NCI-H146 treated with DMSO at 0.1 percent for 48 hours (cell line): ENCODE measurements around the gene DNAI1.

Source experiments
- DNase-seq: peaks from one replicate; lab custom pipeline; 2025; ENCODE audit not compliant: unreplicated experiment; lab: John Stamatoyannopoulos, UW

Gene DNAI1

GRCh38 chr9:34486572-34486971 lies 28.0 kb downstream of the DNAI1 start:
- DNase-seq, result no peak

DNA sequence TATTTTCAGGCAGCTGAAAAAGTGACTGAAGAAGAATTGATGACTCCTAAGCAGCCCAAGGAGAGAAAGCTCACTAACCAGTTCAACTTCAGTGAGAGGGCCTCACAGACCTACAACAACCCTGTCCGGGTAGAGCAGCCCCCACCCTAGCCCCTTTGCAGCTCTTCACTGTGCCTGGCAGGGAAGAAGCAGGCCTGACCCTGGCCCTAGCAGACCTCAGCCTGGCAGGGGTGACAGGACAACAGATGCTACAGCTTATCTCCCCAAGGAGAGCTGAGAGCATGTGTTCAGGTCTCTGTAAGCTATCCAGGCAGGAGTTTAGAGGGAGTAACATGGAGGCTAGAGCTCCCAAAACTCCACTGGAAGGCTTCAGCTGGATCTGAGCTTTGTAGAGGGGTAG lies 31.8 kb downstream of the DNAI1 start:
- no peak for DNase-seq

DNA sequence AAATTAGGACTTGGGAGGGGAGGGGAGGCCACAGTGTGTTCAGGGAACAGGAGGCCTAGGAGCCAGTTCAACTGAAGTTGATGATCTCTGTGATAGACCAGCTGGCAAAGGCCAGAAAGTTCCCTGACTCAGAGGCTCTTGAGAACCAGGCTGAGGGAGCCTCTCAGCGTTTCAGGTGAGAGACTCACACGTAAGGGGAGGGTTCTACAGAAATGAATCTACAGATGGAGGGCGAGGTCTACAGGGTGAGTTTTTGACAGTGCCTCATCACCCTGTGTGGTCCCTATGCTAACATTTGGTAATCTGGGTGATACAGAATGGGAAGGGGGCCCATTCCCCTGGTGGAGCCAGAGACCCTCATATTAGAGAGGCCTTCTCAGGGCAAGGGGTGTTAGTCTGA lies 32.2 kb downstream of the DNAI1 start:
- DNase-seq, result no peak

- no peak for DNase-seq
These were observed 33.0 kb downstream of the DNAI1 start for GRCh38 chr9:34491596-34491995.

GRCh38 chr9:34492051-34492450 lies 33.4 kb downstream of the DNAI1 start:
- no peak for DNase-seq

DNA sequence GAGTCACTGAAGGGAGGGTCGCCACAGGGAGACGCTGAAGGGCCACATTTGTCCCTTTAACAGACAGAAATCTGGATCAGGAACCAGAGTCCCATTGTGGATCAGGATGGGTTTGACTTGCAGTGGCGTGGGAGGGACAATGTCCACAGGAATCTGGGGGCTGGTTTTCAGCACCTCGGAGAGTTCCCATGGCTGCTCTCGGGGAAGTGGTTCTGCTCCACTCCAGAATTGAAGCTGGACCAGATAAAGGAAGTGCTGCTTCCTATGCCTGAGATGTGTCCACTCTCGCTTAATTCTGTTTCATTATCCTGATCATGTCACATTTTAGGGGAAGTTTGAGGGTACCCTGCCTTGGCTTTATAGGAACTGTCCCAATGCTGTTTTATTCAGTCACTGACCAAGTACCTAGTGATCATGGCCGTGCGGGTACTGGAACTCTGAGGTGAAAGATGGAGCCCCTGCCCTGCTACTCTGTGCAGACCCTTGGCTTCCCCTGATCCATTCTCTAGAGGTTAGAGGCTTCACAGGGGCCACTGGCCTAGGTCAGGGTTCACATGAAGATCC lies 35.4 kb downstream of the DNAI1 start:
- DNase-seq, result no peak

DNA sequence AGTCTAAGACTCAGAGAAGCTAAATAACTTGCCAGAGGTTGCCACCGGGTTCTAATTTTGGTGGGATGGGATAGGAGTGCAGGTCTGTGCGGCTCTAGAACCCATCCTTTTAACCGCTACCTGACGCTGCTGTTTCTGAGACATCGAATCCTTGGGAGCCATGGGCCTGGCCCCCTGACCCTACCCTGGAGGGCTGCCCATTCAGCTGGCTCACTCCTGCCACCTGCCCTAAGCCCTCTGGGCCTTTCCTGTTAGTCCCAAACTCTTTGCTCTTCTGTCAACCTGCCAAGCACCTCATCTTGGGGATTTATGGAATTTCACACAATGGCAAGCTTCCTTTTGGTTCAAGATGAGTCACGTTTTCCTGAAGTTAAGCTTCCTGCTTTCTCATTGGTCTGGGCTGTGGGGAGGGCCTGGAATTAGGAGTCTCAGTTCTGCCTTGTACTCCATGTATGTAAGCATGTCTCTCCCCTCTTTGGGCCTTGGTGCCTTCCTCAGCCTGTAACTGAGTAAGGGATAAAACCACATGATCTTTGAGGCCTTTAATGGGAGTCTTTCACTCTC lies 37.6 kb downstream of the DNAI1 start:
- no peak for DNase-seq

- DNase-seq, result no peak
These were observed 39.9 kb downstream of the DNAI1 start for GRCh38 chr9:34498553-34498952.

GRCh38 chr9:34499076-34499475 lies 40.5 kb downstream of the DNAI1 start:
- no peak for DNase-seq

DNA sequence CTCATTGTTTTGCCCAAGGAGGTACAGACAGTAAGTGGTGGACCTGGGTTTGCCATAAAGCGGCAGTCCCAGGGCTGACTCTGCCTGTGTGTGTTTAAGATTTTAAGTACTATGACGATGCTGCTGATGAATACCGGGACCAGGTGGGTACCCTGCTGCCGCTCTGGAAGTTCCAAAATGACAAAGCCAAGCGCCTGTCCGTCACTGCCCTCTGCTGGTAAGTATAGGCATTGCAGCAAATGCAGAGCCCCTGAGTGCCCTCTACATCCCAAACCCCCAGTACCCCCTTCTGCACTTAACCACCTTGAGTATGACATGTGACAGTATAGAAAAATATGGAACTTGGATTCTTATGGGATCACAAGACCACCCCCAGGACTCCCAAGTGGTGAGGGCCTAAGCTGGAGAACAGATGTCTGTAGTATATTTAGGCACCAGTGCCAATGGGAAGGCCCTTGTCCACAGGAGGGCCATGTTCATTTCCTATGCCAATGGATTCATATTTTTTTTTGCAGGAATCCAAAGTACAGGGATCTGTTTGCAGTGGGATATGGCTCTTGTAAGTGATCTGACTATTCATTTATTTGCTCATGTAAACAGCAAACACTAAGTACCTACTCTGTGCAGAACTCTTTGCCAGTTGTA lies 42.1 kb downstream of the DNAI1 start:
- peak; percentile 48 for DNase-seq

DNA sequence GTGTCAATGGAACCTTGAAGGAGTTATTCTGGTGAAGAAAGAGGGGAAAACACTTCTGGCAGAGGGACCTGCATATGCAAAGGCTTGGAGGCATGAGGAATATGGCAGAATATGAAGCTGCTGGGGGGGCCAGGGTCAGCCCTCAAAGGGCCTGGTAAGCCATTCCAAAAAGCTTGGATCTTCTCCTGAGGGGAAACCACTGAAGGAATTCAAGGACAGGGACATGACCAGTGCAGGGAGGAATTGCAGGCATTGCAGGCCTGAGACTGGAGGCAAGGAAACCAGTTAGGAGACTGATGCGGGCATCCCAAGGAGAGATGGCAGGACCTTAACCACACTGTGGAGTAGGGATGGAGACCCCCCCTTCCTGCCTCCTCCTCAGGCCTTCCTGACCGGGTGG lies 42.8 kb downstream of the DNAI1 start:
- no peak for DNase-seq

- DNase-seq, result no peak
These were observed 43.4 kb downstream of the DNAI1 start for GRCh38 chr9:34501889-34502425.

GRCh38 chr9:34502471-34502870 lies 43.9 kb downstream of the DNAI1 start:
- DNase-seq, result no peak

GRCh38 chr9:34502891-34503290 lies 44.3 kb downstream of the DNAI1 start:
- DNase-seq, result no peak

- DNase-seq, result no peak
These were observed 44.8 kb downstream of the DNAI1 start for GRCh38 chr9:34503406-34503805.

DNA sequence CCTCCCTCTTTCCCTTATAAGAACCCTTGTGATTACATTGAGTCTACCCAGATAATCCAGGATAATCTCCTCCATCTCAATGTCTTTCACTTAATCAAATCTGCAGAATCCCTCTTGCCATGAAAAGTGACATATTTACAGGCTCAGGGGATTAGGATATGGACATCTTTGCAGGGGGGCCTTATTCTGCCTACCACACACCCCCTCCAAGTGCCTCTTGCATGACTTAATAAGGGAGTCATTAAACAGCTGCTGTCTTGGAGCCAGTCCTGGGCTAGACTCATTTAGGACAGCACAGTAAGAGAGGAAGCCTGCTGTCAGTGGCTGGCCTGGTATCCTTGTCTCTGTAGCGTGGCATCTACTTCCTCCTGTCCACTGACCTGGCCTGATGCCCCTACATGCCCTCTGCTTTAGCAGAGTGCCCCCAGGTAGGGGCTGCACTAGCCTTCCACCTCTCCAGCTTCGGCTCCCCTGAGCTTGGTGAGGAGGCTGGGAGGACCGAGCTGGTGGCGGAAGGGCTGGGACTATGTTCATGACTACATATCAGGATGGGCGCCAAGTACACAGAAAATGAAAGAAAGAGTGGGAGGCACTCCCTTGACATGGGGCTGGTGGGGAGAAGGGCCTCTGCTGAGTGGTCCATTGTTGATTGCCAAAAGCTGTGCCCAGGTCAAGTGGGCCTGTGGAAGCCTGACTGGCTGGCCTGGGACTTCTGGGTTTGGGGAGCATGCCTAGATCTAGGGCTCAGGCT lies 46.9 kb downstream of the DNAI1 start:
- no peak for DNase-seq

DNA sequence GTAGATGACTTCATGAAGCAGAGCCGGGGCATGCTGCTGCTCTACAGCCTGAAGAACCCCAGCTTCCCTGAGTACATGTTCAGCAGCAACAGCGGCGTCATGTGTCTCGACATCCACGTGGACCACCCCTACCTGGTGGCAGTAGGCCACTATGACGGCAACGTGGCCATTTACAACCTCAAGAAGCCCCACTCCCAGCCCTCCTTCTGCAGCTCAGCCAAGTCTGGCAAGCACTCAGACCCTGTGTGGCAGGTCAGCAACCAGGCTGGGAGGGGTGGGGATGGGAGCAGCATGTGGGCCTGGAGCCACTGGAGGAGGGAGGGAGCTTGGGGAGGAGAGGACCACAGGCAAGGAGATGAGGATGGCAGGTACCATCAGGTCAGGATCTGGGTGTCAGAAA lies 48.0 kb downstream of the DNAI1 start:
- DNase-seq, result no peak

GRCh38 chr9:34507556-34507955 lies 49.0 kb downstream of the DNAI1 start:
- DNase-seq, result no peak

DNA sequence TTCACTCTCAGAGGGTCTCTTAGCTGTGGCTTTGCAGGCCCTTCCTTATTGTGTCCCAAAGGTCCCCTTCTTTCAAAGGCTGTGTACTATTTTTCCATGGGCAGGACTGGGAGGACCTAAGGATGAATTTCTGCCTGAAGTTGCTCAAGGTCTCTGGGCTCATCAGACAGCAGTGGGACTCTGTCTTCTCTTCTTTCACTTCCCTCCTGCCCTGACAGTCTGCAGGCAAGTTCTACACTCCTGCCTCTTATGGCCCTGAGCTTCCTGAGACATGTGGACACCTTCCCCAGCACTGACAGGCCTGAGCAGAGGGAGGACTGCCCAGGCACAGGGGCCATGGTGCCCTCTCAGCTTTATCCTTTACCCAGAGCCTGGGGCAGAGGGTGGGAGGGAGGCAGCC lies 49.4 kb downstream of the DNAI1 start:
- DNase-seq, result no peak

DNA sequence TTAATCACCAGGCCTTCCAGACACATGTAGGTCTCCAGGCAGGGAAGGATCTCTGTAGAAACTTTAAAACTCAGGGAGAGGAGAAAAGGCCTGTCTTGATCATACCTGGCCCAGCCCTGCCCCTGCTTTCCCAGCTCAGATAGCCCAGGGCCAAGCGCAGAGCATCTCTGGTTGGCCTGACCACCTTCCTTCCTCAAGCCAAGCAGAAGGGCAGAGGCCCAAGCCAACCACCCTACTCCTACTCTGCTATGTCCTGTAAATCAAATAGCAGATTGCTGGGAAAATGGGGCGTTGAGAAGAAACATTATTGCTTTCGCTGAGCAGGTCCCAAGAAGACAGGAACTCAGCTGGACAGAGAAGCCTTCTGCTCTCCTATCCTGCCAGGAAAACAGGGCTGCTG lies 49.9 kb downstream of the DNAI1 start:
- no peak for DNase-seq

DNA sequence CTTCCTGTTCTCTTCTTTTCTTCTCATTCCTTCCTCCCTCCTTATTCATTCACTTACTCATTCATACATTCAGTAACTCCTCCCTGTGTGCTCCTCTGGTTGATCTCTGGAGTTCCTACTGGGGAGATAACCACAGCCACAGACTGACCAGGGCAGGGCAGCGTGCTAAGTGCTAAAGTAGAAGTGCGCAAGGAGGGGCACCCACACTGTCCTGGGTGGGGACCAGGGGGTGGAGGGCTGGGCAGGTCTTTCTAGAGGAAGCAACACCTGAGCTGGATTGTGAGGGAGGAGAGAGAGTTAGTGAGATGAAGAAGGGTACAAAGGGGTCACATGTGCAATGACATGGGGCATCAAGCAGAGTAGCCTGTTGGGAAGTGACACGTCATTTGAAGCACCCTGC lies 50.3 kb downstream of the DNAI1 start:
- no peak for DNase-seq
